Tibial nerve (tissue), 4 donors: ENCODE data around the gene RGS3. TPM values are rescaled to one million over a fixed set of nuclear protein-coding genes. Genes with fewer than 3 reads are reported as not detected.

Experiments
- DNase-seq, 2 donors: peaks; one replicate each; pipeline ENCODE4 v3.0.0-alpha.2; 2019; ENCODE audit warnings: low spot score in 2 of 2
- H3K27ac ChIP-seq, 4 donors: fragments of 200-600 bp; sonication (generic) in 3 of 4; one replicate each; pipeline ENCODE4 v1.5.1; 2017 to 2019; ENCODE audit warnings: mild to moderate bottlenecking in 1 of 4
- H3K27me3 ChIP-seq, 2 donors: fragments of 200-600 bp; sonication (generic) in 1 of 2; one replicate each; pipeline versions ENCODE4 v1.5.1 to v1.6.0; 2017 to 2019
- H3K36me3 ChIP-seq, 3 donors: fragments of 200-600 bp; sonication (generic); one replicate each; pipeline ENCODE4 v1.5.1; 2018 to 2019
- H3K4me1 ChIP-seq, 4 donors: fragments of 200-600 bp; sonication (generic) in 3 of 4; one replicate each; pipeline ENCODE4 v1.5.1; 2017 to 2019
- H3K4me3 ChIP-seq, 4 donors: fragments of 200-600 bp; sonication (generic) in 3 of 4; one replicate each; pipeline ENCODE4 v1.5.1; 2017 to 2019; ENCODE audit warnings: mild to moderate bottlenecking in 1 of 4, moderate library complexity in 1 of 4
- H3K9me3 ChIP-seq, 4 donors: fragments of 200-600 bp; sonication (generic) in 3 of 4; one replicate each; pipeline ENCODE4 v1.5.1; 2017 to 2019
- EP300 ChIP-seq, 2 donors: sonication (generic); formaldehyde crosslinking; IDR thresholded peaks; one replicate each; pipeline ENCODE4 v1.6.1; 2017; ENCODE audit warnings: antibody characterized with exemption in 2 of 2, mild to moderate bottlenecking in 1 of 2
- POLR2A ChIP-seq, 2 donors: fragments of 450-650 bp; IDR thresholded peaks; one replicate each; pipeline ENCODE4 v1.6.1; 2017; ENCODE audit warnings: antibody characterized with exemption in 2 of 2, mild to moderate bottlenecking in 2 of 2, moderate library complexity in 2 of 2
- WGBS, 2 donors: methylation state at CpG; one replicate each; pipeline ENCODE4 v1.1.5; 2018; 5-methylcytosine and 5-hydroxymethylcytosine counted together
- total RNA-seq, 4 donors: library from RNA; depleted of rRNA; stranded (reverse); fragments of >200 nt; gene quantifications; one replicate each; pipeline ENCODE4 v1.1.0, GENCODE V29; 2016
- TF ChIP-seq, protein P1 (sequence below), 5 experiments: fragments of 200-600 bp in 3 of 5; fragments of 450-650 bp in 2 of 5; sonication (generic) in 3 of 5; IDR thresholded peaks; one replicate each; pipeline ENCODE4 v1.5.1; 2016 to 2019; ENCODE audit warnings: antibody characterized with exemption in 5 of 5, mild to moderate bottlenecking in 3 of 5, moderate library complexity in 2 of 5

The RGS3 gene
- total RNA-seq, 4 donors from 2014 or later = 18.0 to 45.9 (median 35.2) TPM

- no peaks in the 10 kb centered on the region for H3K9me3 ChIP-seq
- peak overlapping the region in 1 of 4 donors; percentile 17 for H3K27ac ChIP-seq
- no peak overlapping the region for H3K4me3 ChIP-seq
- peaks cover 0 to 4% (median 0%) of the 10 kb centered on the region in 3 donors for H3K36me3 ChIP-seq
- H3K4me1 ChIP-seq = peaks cover 0 to 40% (median 18%) of the 10 kb centered on the region in 4 donors
- H3K27me3 ChIP-seq = no peaks in the 10 kb centered on the region
- TF ChIP-seq, protein P1, sequence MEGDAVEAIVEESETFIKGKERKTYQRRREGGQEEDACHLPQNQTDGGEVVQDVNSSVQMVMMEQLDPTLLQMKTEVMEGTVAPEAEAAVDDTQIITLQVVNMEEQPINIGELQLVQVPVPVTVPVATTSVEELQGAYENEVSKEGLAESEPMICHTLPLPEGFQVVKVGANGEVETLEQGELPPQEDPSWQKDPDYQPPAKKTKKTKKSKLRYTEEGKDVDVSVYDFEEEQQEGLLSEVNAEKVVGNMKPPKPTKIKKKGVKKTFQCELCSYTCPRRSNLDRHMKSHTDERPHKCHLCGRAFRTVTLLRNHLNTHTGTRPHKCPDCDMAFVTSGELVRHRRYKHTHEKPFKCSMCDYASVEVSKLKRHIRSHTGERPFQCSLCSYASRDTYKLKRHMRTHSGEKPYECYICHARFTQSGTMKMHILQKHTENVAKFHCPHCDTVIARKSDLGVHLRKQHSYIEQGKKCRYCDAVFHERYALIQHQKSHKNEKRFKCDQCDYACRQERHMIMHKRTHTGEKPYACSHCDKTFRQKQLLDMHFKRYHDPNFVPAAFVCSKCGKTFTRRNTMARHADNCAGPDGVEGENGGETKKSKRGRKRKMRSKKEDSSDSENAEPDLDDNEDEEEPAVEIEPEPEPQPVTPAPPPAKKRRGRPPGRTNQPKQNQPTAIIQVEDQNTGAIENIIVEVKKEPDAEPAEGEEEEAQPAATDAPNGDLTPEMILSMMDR (IDR thresholded peaks at IDR 0.05) = no peak
- TF ChIP-seq EP300 (IDR thresholded peaks at IDR 0.05) (no peak), POLR2A (IDR thresholded peaks at IDR 0.05) (no peak)
- no peak for DNase-seq
- WGBS, 2 donors = 84 to 87% methylated on average over 7 to 8 of the region's 8 CpGs
Observed at GRCh38 chr9:113603048-113603375, 139.5 kb downstream of the RGS3 start.

DNA sequence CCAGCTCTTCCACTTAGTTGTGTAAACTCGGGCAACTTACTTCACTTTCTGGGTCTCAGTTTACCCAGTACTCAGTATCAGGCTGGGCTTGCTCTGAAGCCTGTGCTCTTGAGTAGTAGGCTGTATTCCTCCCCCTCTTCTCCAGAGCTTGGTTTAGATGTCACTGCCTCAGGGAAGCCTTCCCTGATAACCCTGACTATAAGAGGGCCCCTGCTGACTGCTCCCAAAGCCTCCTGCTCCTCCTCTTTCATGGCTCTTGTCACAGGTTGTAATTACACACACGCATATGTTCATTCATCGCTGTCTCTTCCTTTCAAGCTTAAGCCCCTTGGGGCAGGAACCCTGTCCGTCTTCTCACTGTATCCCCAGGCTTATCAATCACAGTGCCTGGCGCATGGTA lies 140.2 kb downstream of the RGS3 start:
- Histone ChIP-seq H3K9me3 (no peaks in the 10 kb centered on the region), H3K4me1 (peaks cover 0 to 43% (median 18%) of the 10 kb centered on the region in 4 donors), H3K27me3 (no peaks in the 10 kb centered on the region), H3K4me3 (no peak overlapping the region), H3K27ac (no peak overlapping the region), H3K36me3 (no peaks in the 10 kb centered on the region)
- WGBS, 2 donors = 95 to 96% methylated on average over 5 of the region's 5 CpGs
- TF ChIP-seq POLR2A (IDR thresholded peaks at IDR 0.05) = no peak
- no peak for TF ChIP-seq EP300 (IDR thresholded peaks at IDR 0.05)
- no peak for DNase-seq

DNA sequence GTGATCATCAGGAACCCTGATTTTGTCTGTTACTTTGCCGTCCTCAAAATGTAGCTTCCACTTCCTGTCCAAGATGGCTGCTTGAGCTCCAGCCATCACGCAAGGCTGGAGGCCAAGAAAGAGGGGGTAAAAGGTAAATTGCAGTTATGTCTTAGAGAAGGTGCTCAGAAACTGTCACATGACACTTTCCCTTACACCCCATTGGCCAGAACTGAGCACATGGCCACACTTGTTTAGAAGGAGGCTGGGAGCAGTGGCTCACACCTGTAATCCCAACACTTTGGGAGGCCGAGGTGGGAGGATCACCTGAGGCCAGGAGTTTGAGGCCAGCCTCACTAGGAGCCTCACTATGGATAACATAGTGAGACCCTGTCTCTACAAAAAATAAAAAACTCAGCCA lies 140.9 kb downstream of the RGS3 start:
- peaks cover 0 to 49% (median 21%) of the 10 kb centered on the region in 4 donors for H3K4me1 ChIP-seq

GRCh38 chr9:113606510-113606909 lies 143.0 kb downstream of the RGS3 start:
- TF ChIP-seq POLR2A (IDR thresholded peaks at IDR 0.05) (no peak), EP300 (IDR thresholded peaks at IDR 0.05) (no peak)
- TF ChIP-seq, protein P1 (IDR thresholded peaks at IDR 0.05) = no peak
- H3K4me1 ChIP-seq = peaks cover 0 to 50% (median 22%) of the 10 kb centered on the region in 4 donors
- 73 to 76% methylated on average over 6 of the region's 6 CpGs for WGBS, 2 donors

More for the DNA sequence above, 140.9 kb downstream of the RGS3 start:
- no peaks in the 10 kb centered on the region for H3K9me3 ChIP-seq
- H3K27ac ChIP-seq = no peak overlapping the region
- no peaks in the 10 kb centered on the region for H3K27me3 ChIP-seq
- TF ChIP-seq, protein P1 (IDR thresholded peaks at IDR 0.05) = no peak
- no peak for TF ChIP-seq EP300 (IDR thresholded peaks at IDR 0.05)
- no peak for TF ChIP-seq POLR2A (IDR thresholded peaks at IDR 0.05)
- no peaks in the 10 kb centered on the region for H3K36me3 ChIP-seq
- H3K4me3 ChIP-seq = no peak overlapping the region
- WGBS, 2 donors = 86 to 93% methylated on average over 3 of the region's 3 CpGs
- no peak for DNase-seq

GRCh38 chr9:113608082-113608685 lies 144.7 kb downstream of the RGS3 start:
- DNase-seq = no peak
- no peaks in the 10 kb centered on the region for H3K36me3 ChIP-seq
- H3K27ac ChIP-seq = no peak overlapping the region
- peaks cover 0 to 43% (median 16%) of the 10 kb centered on the region in 4 donors for H3K4me1 ChIP-seq
- H3K27me3 ChIP-seq = no peaks in the 10 kb centered on the region
- 95% methylated on average over 9 of the region's 9 CpGs for WGBS, 2 donors
- no peak for TF ChIP-seq POLR2A (IDR thresholded peaks at IDR 0.05)
- TF ChIP-seq, protein P1 (IDR thresholded peaks at IDR 0.05) = no peak
- no peak for TF ChIP-seq EP300 (IDR thresholded peaks at IDR 0.05)
- H3K4me3 ChIP-seq = no peak overlapping the region
- no peaks in the 10 kb centered on the region for H3K9me3 ChIP-seq

More at GRCh38 chr9:113606510-113606909, 143.0 kb downstream of the RGS3 start:
- Histone ChIP-seq H3K4me3 (no peak overlapping the region), H3K27ac (no peak overlapping the region), H3K27me3 (no peaks in the 10 kb centered on the region), H3K36me3 (no peaks in the 10 kb centered on the region), H3K9me3 (no peaks in the 10 kb centered on the region)
- no peak for DNase-seq
